Measurements from ENCODE around the gene PDGFC. TPM values are rescaled to one million over a fixed set of nuclear protein-coding genes. Genes with fewer than 3 reads are reported as not detected.

PDGFC gene
- total RNA-seq, 6 experiments from 2014 or later = 6.6 to 19.0 (median 10.3) TPM

DNA sequence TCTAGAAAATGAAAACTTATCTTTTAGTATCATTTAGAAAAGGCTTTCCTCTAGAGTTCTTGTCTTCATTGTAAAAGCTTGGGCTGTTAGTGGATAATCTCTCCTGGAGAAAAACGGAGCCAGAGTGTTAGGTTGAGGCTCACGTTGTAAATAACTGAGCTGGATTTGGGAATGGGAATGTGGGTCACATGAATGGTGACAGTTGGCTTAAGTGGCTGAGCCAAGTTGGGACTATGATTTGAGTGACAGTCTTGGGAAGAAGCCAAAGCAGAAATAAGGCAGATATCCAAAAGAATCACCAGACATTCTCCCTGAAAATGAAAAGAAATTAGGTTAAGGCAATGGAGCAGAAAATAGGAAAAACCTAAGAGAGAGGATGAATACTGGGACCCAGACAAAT is 33.6 kb upstream of the PDGFC start:
- TF ChIP-seq POLR2A (IDR thresholded peaks at IDR 0.05) = no peak
- TF ChIP-seq, protein P1, sequence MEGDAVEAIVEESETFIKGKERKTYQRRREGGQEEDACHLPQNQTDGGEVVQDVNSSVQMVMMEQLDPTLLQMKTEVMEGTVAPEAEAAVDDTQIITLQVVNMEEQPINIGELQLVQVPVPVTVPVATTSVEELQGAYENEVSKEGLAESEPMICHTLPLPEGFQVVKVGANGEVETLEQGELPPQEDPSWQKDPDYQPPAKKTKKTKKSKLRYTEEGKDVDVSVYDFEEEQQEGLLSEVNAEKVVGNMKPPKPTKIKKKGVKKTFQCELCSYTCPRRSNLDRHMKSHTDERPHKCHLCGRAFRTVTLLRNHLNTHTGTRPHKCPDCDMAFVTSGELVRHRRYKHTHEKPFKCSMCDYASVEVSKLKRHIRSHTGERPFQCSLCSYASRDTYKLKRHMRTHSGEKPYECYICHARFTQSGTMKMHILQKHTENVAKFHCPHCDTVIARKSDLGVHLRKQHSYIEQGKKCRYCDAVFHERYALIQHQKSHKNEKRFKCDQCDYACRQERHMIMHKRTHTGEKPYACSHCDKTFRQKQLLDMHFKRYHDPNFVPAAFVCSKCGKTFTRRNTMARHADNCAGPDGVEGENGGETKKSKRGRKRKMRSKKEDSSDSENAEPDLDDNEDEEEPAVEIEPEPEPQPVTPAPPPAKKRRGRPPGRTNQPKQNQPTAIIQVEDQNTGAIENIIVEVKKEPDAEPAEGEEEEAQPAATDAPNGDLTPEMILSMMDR (IDR thresholded peaks at IDR 0.05) = no peak
- H3K4me1 ChIP-seq = peaks cover 0 to 9% (median 2%) of the 10 kb centered on the region in 4 donors
- ATAC-seq = peak; percentile 60 to 83 (median 70)
- peak overlapping the region in 2 of 3 donors; percentile 1 to 4 for H3K4me3 ChIP-seq
- H3K36me3 ChIP-seq = no peaks in the 10 kb centered on the region
- no peaks in the 10 kb centered on the region for H3K27me3 ChIP-seq
- WGBS (ENCODE audit: insufficient coverage, low coverage, low lambda C conversion rate, missing lambda C conversion rate) = 31% methylated on average over 2 of the region's 2 CpGs
- intact Hi-C loops (cut with DNase I) = no loop called here
- H3K9me3 ChIP-seq = no peaks in the 10 kb centered on the region
- peak overlapping the region; percentile 6 to 61 (median 58) for H3K27ac ChIP-seq
- DNase-seq = no peak

DNA sequence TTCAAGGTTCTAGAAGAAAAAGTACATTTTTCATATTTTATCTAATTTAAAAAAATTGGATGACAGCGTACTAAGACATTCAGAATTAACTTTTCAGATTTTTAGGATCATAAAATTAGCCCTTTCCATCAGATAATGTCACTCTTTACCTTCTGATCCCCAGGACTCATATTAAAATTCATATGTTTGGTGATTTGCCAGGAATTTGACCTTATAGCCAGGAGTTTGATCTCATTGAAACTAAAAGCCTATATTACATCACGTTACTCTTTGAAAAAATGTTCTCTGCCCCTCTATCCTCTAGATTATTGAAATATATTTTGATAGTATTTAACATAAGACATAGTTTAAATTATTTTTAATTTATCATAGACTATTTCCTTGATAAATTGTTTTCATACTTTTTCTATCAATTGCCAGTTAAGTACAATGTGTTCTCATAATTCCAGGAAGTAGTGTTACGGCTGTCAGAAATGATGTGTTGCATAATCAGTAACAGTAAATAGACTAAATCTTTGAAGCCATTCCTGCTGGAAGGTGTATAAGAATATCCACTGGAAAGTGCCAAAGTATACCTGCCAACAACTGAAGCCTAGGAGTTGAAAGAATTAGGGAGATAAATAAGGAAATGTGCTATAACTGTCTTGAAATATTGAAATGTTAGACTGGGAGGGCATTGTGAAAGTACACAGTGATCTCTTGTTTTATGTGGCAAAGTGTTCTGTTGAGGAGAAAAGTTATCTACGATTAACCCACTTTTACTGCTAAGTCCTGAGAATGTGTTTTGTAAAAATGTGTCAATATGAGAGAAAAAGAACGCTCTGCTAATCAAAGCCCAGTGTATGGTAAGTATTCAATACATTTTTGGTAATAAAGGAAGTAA is 32.9 kb upstream of the PDGFC start:
- peak overlapping the region; percentile 6 to 61 (median 58) for H3K27ac ChIP-seq
- 18% methylated on average over 5 of the region's 5 CpGs for WGBS (ENCODE audit: insufficient coverage, low coverage, low lambda C conversion rate, missing lambda C conversion rate)
- intact Hi-C loops (cut with DNase I) = no loop called here
- no peaks in the 10 kb centered on the region for H3K27me3 ChIP-seq
- no peak for DNase-seq
- peaks cover 0 to 12% (median 2%) of the 10 kb centered on the region in 4 donors for H3K4me1 ChIP-seq
- no peaks in the 10 kb centered on the region for H3K36me3 ChIP-seq
- peak overlapping the region in 2 of 3 donors; percentile 1 to 4 for H3K4me3 ChIP-seq
- ATAC-seq = peak; percentile 84 to 95 (median 88)
- TF ChIP-seq POLR2A (IDR thresholded peaks at IDR 0.05) = no peak
- TF ChIP-seq, protein P1 (IDR thresholded peaks at IDR 0.05) = no peak
- H3K9me3 ChIP-seq = no peaks in the 10 kb centered on the region

DNA sequence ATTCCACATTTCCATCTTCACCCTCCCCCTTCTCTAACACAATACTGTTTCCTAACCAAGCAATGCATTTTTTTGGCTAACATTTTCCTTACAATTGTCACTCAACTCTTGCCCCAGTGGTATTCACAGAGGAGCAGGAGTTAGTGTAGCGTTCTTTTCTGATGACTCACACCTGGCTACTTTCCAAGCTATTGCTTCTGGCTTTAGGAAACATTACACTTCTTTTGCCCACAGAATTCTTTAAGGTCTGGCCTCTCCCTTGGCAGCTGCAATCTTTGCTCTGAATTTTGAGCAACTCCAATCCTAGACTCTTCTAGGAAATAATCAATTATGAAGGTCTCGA is 27.5 kb upstream of the PDGFC start:
- Histone ChIP-seq H3K27ac (no peak overlapping the region), H3K4me1 (peaks cover 0 to 11% (median 3%) of the 10 kb centered on the region in 4 donors), H3K36me3 (no peaks in the 10 kb centered on the region), H3K4me3 (no peak overlapping the region), H3K27me3 (no peaks in the 10 kb centered on the region), H3K9me3 (no peaks in the 10 kb centered on the region)
- no peak for TF ChIP-seq POLR2A (IDR thresholded peaks at IDR 0.05)
- TF ChIP-seq, protein P1 (IDR thresholded peaks at IDR 0.05) = no peak
- intact Hi-C loops (cut with DNase I) = loop anchor here in 1 of 2 donors (10.0 kb wide), 1 partner anchor 46 kb away; no protein-coding TSS in a partner anchor
- DNase-seq (peak in 1 of 3 donors; percentile 45), ATAC-seq (peak; percentile 86 to 93 (median 93))
- WGBS (ENCODE audit: insufficient coverage, low coverage, low lambda C conversion rate, missing lambda C conversion rate) = 12% methylated on average over 2 of the region's 2 CpGs

DNA sequence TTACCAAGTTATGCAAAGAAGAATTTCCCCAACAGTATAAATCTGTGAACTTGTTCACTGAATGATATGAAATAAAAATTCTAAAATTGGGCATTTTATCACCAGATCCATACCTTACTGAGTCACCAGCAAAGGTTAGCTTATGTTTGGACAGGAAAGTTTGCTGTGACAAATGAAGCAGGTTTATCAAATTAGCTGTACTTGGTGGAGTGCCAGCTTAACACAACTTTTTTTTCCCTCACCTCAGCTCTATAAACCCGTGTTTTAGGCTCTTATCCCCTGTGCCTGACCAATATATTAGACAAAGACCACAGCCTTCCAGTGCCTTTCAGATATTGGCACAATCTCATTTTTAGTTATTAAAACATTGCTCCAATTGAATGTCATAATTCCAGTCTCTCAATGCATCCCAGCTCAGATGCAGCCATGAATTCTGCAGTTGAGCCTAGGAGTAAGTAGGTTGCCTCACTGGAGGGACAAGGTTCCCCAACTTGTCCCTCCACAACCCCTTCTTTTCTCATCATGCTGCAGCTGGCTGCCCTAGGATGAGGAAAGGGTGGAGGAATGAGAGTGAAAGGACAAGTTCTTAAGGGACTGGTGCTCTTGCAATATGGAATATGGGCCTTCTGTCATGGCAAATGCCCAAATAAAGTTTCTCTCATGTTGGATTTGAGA is 27.0 kb upstream of the PDGFC start:
- Histone ChIP-seq H3K9me3 (no peaks in the 10 kb centered on the region), H3K36me3 (no peaks in the 10 kb centered on the region), H3K4me3 (no peak overlapping the region), H3K27ac (no peak overlapping the region), H3K4me1 (peaks cover 0 to 11% (median 3%) of the 10 kb centered on the region in 4 donors), H3K27me3 (no peaks in the 10 kb centered on the region)
- 43% methylated on average over 1 of the region's 1 CpG for WGBS (ENCODE audit: insufficient coverage, low coverage, low lambda C conversion rate, missing lambda C conversion rate)
- intact Hi-C loops (cut with DNase I) = loop anchor here in 1 of 2 donors (10.0 kb wide), 1 partner anchor 46 kb away; no protein-coding TSS in a partner anchor
- no peak for TF ChIP-seq POLR2A (IDR thresholded peaks at IDR 0.05)
- TF ChIP-seq, protein P1 (IDR thresholded peaks at IDR 0.05) = no peak
- ATAC-seq (peak in 2 of 4 donors; percentile 34 to 35), DNase-seq (no peak)
